Measurements from ENCODE around the gene CHP1. TPM values are rescaled to one million over a fixed set of nuclear protein-coding genes. Genes with fewer than 3 reads are reported as not detected.
A peak's percentile ranks its signal among the peaks of the same experiment; 100 is the strongest.

The CHP1 gene
- total and polyA plus RNA-seq, 2 donors (not counting 1 experiment from before 2014, with no cell fraction given), result 14.2 to 39.9 TPM

DNA sequence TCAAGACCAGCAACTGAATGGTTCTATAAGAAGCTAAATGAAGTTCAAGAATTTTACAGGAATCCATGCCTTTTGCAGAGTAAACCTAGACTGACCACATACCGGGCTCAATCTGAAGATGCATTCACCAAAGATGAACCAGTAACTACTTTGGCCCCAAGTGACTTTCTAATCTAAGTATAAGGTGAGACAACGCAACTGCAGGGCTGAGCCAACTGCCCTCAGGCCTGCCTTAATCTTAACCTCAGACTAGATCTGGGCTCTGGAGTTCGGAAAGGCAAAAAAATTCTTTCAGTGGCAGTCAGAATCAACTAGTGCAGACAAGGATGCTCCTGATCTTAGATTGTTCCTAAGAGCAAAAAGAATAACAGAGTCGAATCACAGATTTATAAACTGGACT is 48.8 kb upstream of the CHP1 start:
- no peaks in the 10 kb centered on the region for H3K27me3 ChIP-seq (replicated peaks in 1 of 4; ENCODE audit: control extremely low read depth in 1 of 4, control insufficient read depth in 3 of 4, insufficient read depth in 4 of 4, low read length in 3 of 4)
- H3K27ac ChIP-seq (ENCODE audit: low read length in 2 of 2), result no peak overlapping the region
- H3K9me3 Mint-ChIP-seq (ENCODE audit: insufficient read depth), result no peaks in the 10 kb centered on the region
- no peak overlapping the region for H3K4me3 Mint-ChIP-seq
- no peak overlapping the region for H3K4me3 ChIP-seq (ENCODE audit: control extremely low read depth in 1 of 5, extremely low read depth in 1 of 5, insufficient read depth in 1 of 5, low read depth in 2 of 5, low read length in 4 of 5)
- ChIA-PET POLR2A (no interaction called here), CTCF (interaction anchor here (0.7 to 2.7 kb wide), 3 partner anchors 220 to 324 kb away, joined by 3 to 15 read pairs (median 12); no protein-coding TSS in a partner anchor)
- ATAC-seq (ENCODE audit: low read depth) (no peak), DNase-seq (no peak)
- H4K20me1 ChIP-seq (ENCODE audit: control insufficient read depth, insufficient read depth, low read length, poor library complexity, severe bottlenecking), result no peaks in the 10 kb centered on the region
- no peak overlapping the region for H3K27ac Mint-ChIP-seq
- intact Hi-C loops (cut with micrococcal nuclease), result loop anchor here (10.0 kb wide), 1 partner anchor 167 kb away; no protein-coding TSS in a partner anchor
- no peak overlapping the region for H2AFZ ChIP-seq (ENCODE audit: insufficient read depth, low read depth, low read length, poor library complexity, severe bottlenecking)
- WGBS (ENCODE audit: insufficient coverage), result 78% methylated on average over 3 of the region's 4 CpGs
- no peaks in the 10 kb centered on the region for H3K79me2 ChIP-seq (ENCODE audit: control insufficient read depth, insufficient read depth, low read length)
- H3K9ac ChIP-seq (ENCODE audit: low read length), result no peak overlapping the region
- TF ChIP-seq EZH2 (IDR thresholded peaks at IDR 0.05; ENCODE audit: borderline replicate concordance, insufficient read depth, low read depth, low read length, poor library complexity, severe bottlenecking), result no peak
- TF ChIP-seq, protein P1, sequence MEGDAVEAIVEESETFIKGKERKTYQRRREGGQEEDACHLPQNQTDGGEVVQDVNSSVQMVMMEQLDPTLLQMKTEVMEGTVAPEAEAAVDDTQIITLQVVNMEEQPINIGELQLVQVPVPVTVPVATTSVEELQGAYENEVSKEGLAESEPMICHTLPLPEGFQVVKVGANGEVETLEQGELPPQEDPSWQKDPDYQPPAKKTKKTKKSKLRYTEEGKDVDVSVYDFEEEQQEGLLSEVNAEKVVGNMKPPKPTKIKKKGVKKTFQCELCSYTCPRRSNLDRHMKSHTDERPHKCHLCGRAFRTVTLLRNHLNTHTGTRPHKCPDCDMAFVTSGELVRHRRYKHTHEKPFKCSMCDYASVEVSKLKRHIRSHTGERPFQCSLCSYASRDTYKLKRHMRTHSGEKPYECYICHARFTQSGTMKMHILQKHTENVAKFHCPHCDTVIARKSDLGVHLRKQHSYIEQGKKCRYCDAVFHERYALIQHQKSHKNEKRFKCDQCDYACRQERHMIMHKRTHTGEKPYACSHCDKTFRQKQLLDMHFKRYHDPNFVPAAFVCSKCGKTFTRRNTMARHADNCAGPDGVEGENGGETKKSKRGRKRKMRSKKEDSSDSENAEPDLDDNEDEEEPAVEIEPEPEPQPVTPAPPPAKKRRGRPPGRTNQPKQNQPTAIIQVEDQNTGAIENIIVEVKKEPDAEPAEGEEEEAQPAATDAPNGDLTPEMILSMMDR (IDR thresholded peaks at IDR 0.05), result no peak
- H3K4me1 Mint-ChIP-seq, result peaks cover 3% of the 10 kb centered on the region
- no peaks in the 10 kb centered on the region for H3K4me1 ChIP-seq (ENCODE audit: control insufficient read depth in 2 of 2, insufficient read depth in 2 of 2, low read length in 2 of 2)
- H3K27me3 Mint-ChIP-seq, result peaks cover 3% of the 10 kb centered on the region
- no peak overlapping the region for H3K4me2 ChIP-seq (replicated peaks; ENCODE audit: low read depth, low read length, poor library complexity, severe bottlenecking)
- H3K9me3 ChIP-seq (ENCODE audit: control extremely low read depth in 1 of 3, control insufficient read depth in 2 of 3, insufficient read depth in 1 of 3, low read length in 2 of 3), result no peaks in the 10 kb centered on the region
- no peaks in the 10 kb centered on the region for H3K36me3 ChIP-seq (replicated peaks in 1 of 2; ENCODE audit: control extremely low read depth in 1 of 2, control insufficient read depth in 1 of 2, extremely low read depth in 1 of 2, insufficient read depth in 2 of 2, low read length in 1 of 2)

DNA sequence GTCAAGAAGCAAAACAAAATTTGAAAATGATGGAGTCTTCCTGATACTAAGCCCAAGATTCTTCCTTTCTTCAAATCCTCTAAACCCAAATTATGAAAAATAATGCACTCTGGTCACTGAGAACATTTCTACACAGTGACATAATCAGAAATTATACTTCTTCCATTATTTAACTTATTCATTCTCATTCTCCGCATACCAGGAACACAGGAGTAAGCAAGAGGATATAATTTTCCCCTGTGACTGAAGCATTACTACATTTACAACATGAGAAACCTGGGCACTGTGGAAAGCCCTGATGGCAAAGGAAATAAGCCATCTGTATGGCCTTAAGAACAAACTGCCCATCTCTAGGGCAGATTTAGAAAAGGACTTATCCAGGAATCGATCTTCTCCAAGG is 47.5 kb upstream of the CHP1 start:
- POLR2A ChIA-PET, result no interaction called here
- Histone ChIP-seq H3K4me3 (ENCODE audit: control extremely low read depth in 1 of 5, extremely low read depth in 1 of 5, insufficient read depth in 1 of 5, low read depth in 2 of 5, low read length in 4 of 5) (no peak overlapping the region), H3K9me3 (ENCODE audit: control extremely low read depth in 1 of 3, control insufficient read depth in 2 of 3, insufficient read depth in 1 of 3, low read length in 2 of 3) (no peaks in the 10 kb centered on the region), H3K27ac (ENCODE audit: low read length in 2 of 2) (no peak overlapping the region), H3K27me3 (replicated peaks in 1 of 4; ENCODE audit: control extremely low read depth in 1 of 4, control insufficient read depth in 3 of 4, insufficient read depth in 4 of 4, low read length in 3 of 4) (no peaks in the 10 kb centered on the region), H3K9ac (ENCODE audit: low read length) (no peak overlapping the region), H3K4me1 (ENCODE audit: control insufficient read depth in 2 of 2, insufficient read depth in 2 of 2, low read length in 2 of 2) (no peaks in the 10 kb centered on the region), H3K36me3 (replicated peaks in 1 of 2; ENCODE audit: control extremely low read depth in 1 of 2, control insufficient read depth in 1 of 2, extremely low read depth in 1 of 2, insufficient read depth in 2 of 2, low read length in 1 of 2) (no peaks in the 10 kb centered on the region), H2AFZ (ENCODE audit: insufficient read depth, low read depth, low read length, poor library complexity, severe bottlenecking) (peak overlapping the region; percentile 14), H3K79me2 (ENCODE audit: control insufficient read depth, insufficient read depth, low read length) (no peaks in the 10 kb centered on the region), H3K4me2 (replicated peaks; ENCODE audit: low read depth, low read length, poor library complexity, severe bottlenecking) (no peak overlapping the region), H4K20me1 (ENCODE audit: control insufficient read depth, insufficient read depth, low read length, poor library complexity, severe bottlenecking) (no peaks in the 10 kb centered on the region)
- 13% methylated on average over 1 of the region's 2 CpGs for WGBS (ENCODE audit: insufficient coverage)
- no peaks in the 10 kb centered on the region for H3K9me3 Mint-ChIP-seq (ENCODE audit: insufficient read depth)
- H3K4me3 Mint-ChIP-seq, result no peak overlapping the region
- intact Hi-C loops (cut with micrococcal nuclease), result loop anchor here (10.0 kb wide), 1 partner anchor 169 kb away; no protein-coding TSS in a partner anchor
- peaks cover 3% of the 10 kb centered on the region for H3K4me1 Mint-ChIP-seq
- H3K27ac Mint-ChIP-seq, result no peak overlapping the region
- DNase-seq, result no peak
- CTCF ChIA-PET, result interaction anchor here (0.7 to 3.9 kb wide), 11 partner anchors 14 to 489 kb away, joined by 3 to 103 read pairs (median 7); partner anchors contain the start of genes RAD51 and VPS18
- peaks cover 3% of the 10 kb centered on the region for H3K27me3 Mint-ChIP-seq
- no peak for TF ChIP-seq EZH2 (IDR thresholded peaks at IDR 0.05; ENCODE audit: borderline replicate concordance, insufficient read depth, low read depth, low read length, poor library complexity, severe bottlenecking)
- TF ChIP-seq, protein P1 (IDR thresholded peaks at IDR 0.05), result no peak
- ATAC-seq (ENCODE audit: low read depth), result no peak
